KMS-11 (cell line): ENCODE measurements around the gene P4HB.

ENCODE experiments used
- H2AFZ ChIP-seq: fragments of 200-600 bp; sonication (generic); 2 replicates; pipeline ENCODE4 v1.6.1; 2016; ENCODE audit warnings: antibody characterized with exemption, mixed run types, low read depth
- H3K27ac ChIP-seq: fragments of 200-600 bp; sonication (generic); 2 replicates; pipeline ENCODE4 v1.6.1; 2016; ENCODE audit warnings: mild to moderate bottlenecking, mixed run types
- H3K27me3 ChIP-seq: fragments of 200-600 bp; sonication (generic); 2 replicates; pipeline ENCODE4 v1.6.1; 2017; ENCODE audit warnings: mild to moderate bottlenecking, low read depth, mixed run types, moderate library complexity; ENCODE audit not compliant: insufficient read depth
- H3K36me3 ChIP-seq: fragments of 200-600 bp; sonication (generic); 2 replicates; pipeline ENCODE4 v1.6.1; 2017; ENCODE audit warnings: mild to moderate bottlenecking, mixed run types; ENCODE audit not compliant: insufficient read depth
- H3K4me1 ChIP-seq: fragments of 200-600 bp; sonication (generic); 2 replicates; pipeline ENCODE4 v1.6.1; 2016; ENCODE audit warnings: mild to moderate bottlenecking, low read depth, mixed run types; ENCODE audit not compliant: poor library complexity, severe bottlenecking
- H3K4me2 ChIP-seq: fragments of 200-600 bp; sonication (generic); 2 replicates; pipeline ENCODE4 v1.7.0; 2016; ENCODE audit warnings: mild to moderate bottlenecking, mixed run types
- H3K4me3 ChIP-seq: fragments of 200-600 bp; sonication (generic); IDR thresholded peaks from 2 replicates; pipeline ENCODE4 v1.6.1; 2017; ENCODE audit warnings: low read depth, low read length, mixed read lengths; ENCODE audit not compliant: insufficient read depth
- H3K79me2 ChIP-seq: fragments of 200-600 bp; sonication (generic); 2 replicates; pipeline ENCODE4 v1.6.1; 2016; ENCODE audit warnings: low read depth, mixed run types; ENCODE audit not compliant: insufficient read depth
- H3K9ac ChIP-seq: fragments of 200-600 bp; sonication (generic); 2 replicates; pipeline ENCODE4 v1.6.1; 2016; ENCODE audit warnings: mild to moderate bottlenecking, mixed run types
- H4K20me1 ChIP-seq: fragments of 200-600 bp; sonication (generic); 2 replicates; pipeline ENCODE4 v1.6.1; 2016; ENCODE audit warnings: mild to moderate bottlenecking, mixed run types; ENCODE audit not compliant: insufficient read depth
- CTCF ChIP-seq: fragments of 200-600 bp; sonication (generic); conservative IDR thresholded peaks from 2 replicates; pipeline ENCODE4 v1.6.1; 2017; ENCODE audit warnings: low read depth, mild to moderate bottlenecking, antibody characterized with exemption, low read length, moderate library complexity, mixed read lengths

P4HB gene

GRCh38 chr17:81889602-81890001 is 29.3 kb upstream of the P4HB start:
- H3K4me1 ChIP-seq: peaks cover 22% of the 10 kb centered on the region
- peak overlapping the region; percentile 99 for H3K4me2 ChIP-seq
- H4K20me1 ChIP-seq: no peaks in the 10 kb centered on the region; the same call in 1 of the 2 replicates
- H3K27me3 ChIP-seq: no peaks in the 10 kb centered on the region
- no peak overlapping the region for H3K4me3 ChIP-seq
- no peak overlapping the region for H2AFZ ChIP-seq
- peaks cover 39% of the 10 kb centered on the region; the same call in 1 of the 2 replicates for H3K36me3 ChIP-seq
- TF ChIP-seq CTCF: no peak
- H3K79me2 ChIP-seq: peaks cover 60% of the 10 kb centered on the region
- peak overlapping the region; percentile 73; the same call in 1 of the 2 replicates for H3K27ac ChIP-seq
- H3K9ac ChIP-seq: peak overlapping the region; percentile 94; the same call in 1 of the 2 replicates

DNA sequence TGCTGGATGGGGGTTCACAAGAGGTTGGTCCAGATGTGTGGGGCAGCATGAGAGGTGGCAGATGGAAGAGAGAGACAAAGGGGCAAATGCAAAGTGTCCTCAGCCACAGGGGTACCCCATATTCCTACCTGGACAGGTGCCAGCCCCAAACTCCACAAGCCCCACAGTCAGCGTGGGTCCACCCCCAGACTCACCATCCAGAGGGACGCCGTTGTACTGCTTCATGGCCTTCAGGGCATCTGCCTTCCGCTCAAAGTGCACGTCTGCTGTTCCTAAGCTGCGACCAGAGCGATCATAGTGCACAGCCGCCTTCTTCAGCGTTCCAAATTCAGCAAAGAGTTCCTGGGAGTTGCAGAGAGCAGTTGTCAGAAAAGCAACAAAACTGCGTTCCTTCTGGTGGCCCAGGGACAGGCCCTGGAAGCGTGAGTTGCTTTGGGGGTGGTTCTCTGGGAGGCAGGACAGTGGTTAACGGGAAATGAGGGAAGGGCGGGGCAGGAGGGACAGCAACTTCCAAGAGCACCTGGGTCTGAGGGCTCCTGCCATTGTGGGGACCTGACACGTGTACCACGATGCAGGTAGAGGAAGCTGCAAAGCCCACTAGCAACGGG is 28.8 kb upstream of the P4HB start:
- Histone ChIP-seq H3K79me2 (peaks cover 60% of the 10 kb centered on the region), H3K27ac (no peak overlapping the region), H3K9ac (no peak overlapping the region), H3K4me2 (peak overlapping the region; percentile 99; the same call in 1 of the 2 replicates), H3K4me3 (no peak overlapping the region), H3K36me3 (peaks cover 39% of the 10 kb centered on the region; the same call in 1 of the 2 replicates), H3K27me3 (no peaks in the 10 kb centered on the region), H3K4me1 (peaks cover 22% of the 10 kb centered on the region), H4K20me1 (no peaks in the 10 kb centered on the region; the same call in 1 of the 2 replicates), H2AFZ (no peak overlapping the region)
- TF ChIP-seq CTCF: no peak

GRCh38 chr17:81888105-81888987 is 28.0 kb upstream of the P4HB start:
- Histone ChIP-seq H3K27me3 (no peaks in the 10 kb centered on the region), H3K4me2 (no peak overlapping the region), H3K36me3 (peaks cover 39% of the 10 kb centered on the region; the same call in 1 of the 2 replicates), H2AFZ (no peak overlapping the region), H3K9ac (no peak overlapping the region), H3K27ac (no peak overlapping the region), H3K4me1 (peaks cover 22% of the 10 kb centered on the region), H4K20me1 (no peaks in the 10 kb centered on the region; the same call in 1 of the 2 replicates), H3K4me3 (no peak overlapping the region), H3K79me2 (peaks cover 60% of the 10 kb centered on the region)
- TF ChIP-seq CTCF: no peak

- TF ChIP-seq CTCF: no peak
- H3K4me3 ChIP-seq: no peak overlapping the region
- H3K9ac ChIP-seq: no peak overlapping the region
- no peak overlapping the region for H3K4me2 ChIP-seq
- peaks cover 44% of the 10 kb centered on the region; the same call in 1 of the 2 replicates for H3K36me3 ChIP-seq
- H2AFZ ChIP-seq: no peak overlapping the region
- H4K20me1 ChIP-seq: no peaks in the 10 kb centered on the region; the same call in 1 of the 2 replicates
- H3K79me2 ChIP-seq: peaks cover 58% of the 10 kb centered on the region
- no peak overlapping the region for H3K27ac ChIP-seq
- H3K27me3 ChIP-seq: no peaks in the 10 kb centered on the region
- peaks cover 15% of the 10 kb centered on the region for H3K4me1 ChIP-seq
Measured at GRCh38 chr17:81885869-81886548, 25.7 kb upstream of the P4HB start.
